HTR-8/SVneo (cell line): ENCODE results near the gene NME7.

Experiments used
- DNase-seq: peaks from one replicate; pipeline ENCODE4 v3.0.0; 2011; ENCODE audit warnings: low spot score, mixed read lengths; ENCODE audit not compliant: insufficient read length
- FAIRE-seq: peaks from 2 replicates; lab custom pipeline; 2011; peaks lifted over from hg19 to GRCh38; lab: Jason Lieb, UNC

The NME7 gene

GRCh38 chr1:169115891-169116585, 251.6 kb downstream of the NME7 start:
- no peak for FAIRE-seq
- no peak for DNase-seq

GRCh38 chr1:169113613-169114119, 253.9 kb downstream of the NME7 start:
- peak; percentile 78 for DNase-seq
- no peak for FAIRE-seq

- DNase-seq (no peak), FAIRE-seq (no peak)
These were observed 255.4 kb downstream of the NME7 start for GRCh38 chr1:169112241-169112640.

GRCh38 chr1:169111472-169111871, 256.1 kb downstream of the NME7 start:
- no peak for DNase-seq
- no peak for FAIRE-seq

- FAIRE-seq (no peak), DNase-seq (no peak)
These were observed 256.7 kb downstream of the NME7 start for GRCh38 chr1:169110689-169111447.

- FAIRE-seq, result no peak
- no peak for DNase-seq
These were observed 257.4 kb downstream of the NME7 start for GRCh38 chr1:169110236-169110635.

GRCh38 chr1:169109561-169110134, 257.9 kb downstream of the NME7 start:
- FAIRE-seq (no peak), DNase-seq (no peak)

GRCh38 chr1:169108863-169109560, 258.6 kb downstream of the NME7 start:
- FAIRE-seq, result no peak
- DNase-seq, result no peak

- DNase-seq (no peak), FAIRE-seq (no peak)
These were observed 259.4 kb downstream of the NME7 start for GRCh38 chr1:169108223-169108622.

GRCh38 chr1:169107603-169108208, 259.9 kb downstream of the NME7 start:
- no peak for FAIRE-seq
- DNase-seq, result no peak

GRCh38 chr1:169106921-169107602, 260.5 kb downstream of the NME7 start:
- no peak for FAIRE-seq
- DNase-seq, result no peak

GRCh38 chr1:169106095-169106920, 261.3 kb downstream of the NME7 start, which contains the start of gene ATP1B1:
ATP1B1 (plus strand) TSS chr1:169106690; CDS start chr1:169106830, 140 bp downstream.
- FAIRE-seq, result no peak

GRCh38 chr1:169105434-169106094, 262.0 kb downstream of the NME7 start:
- no peak for FAIRE-seq
- no peak for DNase-seq

More at GRCh38 chr1:169106095-169106920, 261.3 kb downstream of the NME7 start, which contains the start of gene ATP1B1:
- peak; percentile 82 for DNase-seq

- FAIRE-seq, result no peak
- no peak for DNase-seq
These were observed 262.5 kb downstream of the NME7 start for GRCh38 chr1:169105087-169105433.

- FAIRE-seq, result no peak
- no peak for DNase-seq
These were observed 264.1 kb downstream of the NME7 start for GRCh38 chr1:169103480-169103893.

- no peak for DNase-seq
- no peak for FAIRE-seq
These were observed 264.6 kb downstream of the NME7 start for GRCh38 chr1:169103002-169103401.

- DNase-seq (peak; percentile 37), FAIRE-seq (peak; percentile 40)
These were observed 265.0 kb downstream of the NME7 start for GRCh38 chr1:169102567-169102966.

GRCh38 chr1:169100651-169101088, 266.9 kb downstream of the NME7 start:
- FAIRE-seq (no peak), DNase-seq (no peak)
